SK-N-MC (cell line): ENCODE data around the gene CLSTN2.

Experiments used
- EZH2 ChIP-seq: fragments of 200-600 bp; sonication (generic); IDR thresholded peaks from one replicate; pipeline ENCODE4 v1.6.1; 2017; ENCODE audit warnings: antibody characterized with exemption
- POLR2AphosphoS5 ChIP-seq: IDR thresholded peaks from 2 replicates; pipeline ENCODE4 v1.6.1; 2012; ENCODE audit warnings: mild to moderate bottlenecking, low read depth, low read length, borderline replicate concordance

- TF ChIP-seq EZH2 (no peak), POLR2AphosphoS5 (no peak)
Measured at GRCh38 chr3:140391061-140391460, 456.1 kb downstream of the CLSTN2 start.
